NB4 (cell line): Measurements from ENCODE around the gene TRAK1.

Experiments
- DNase-seq: peaks from one replicate; pipeline ENCODE4 v3.0.0; 2010; ENCODE audit warnings: low read depth
- H3K4me3 ChIP-seq: one replicate; pipeline ENCODE4 v1.5.1; 2011; ENCODE audit warnings: mild to moderate bottlenecking, low read depth, low read length, moderate library complexity
- MYC ChIP-seq: IDR thresholded peaks from 2 replicates; pipeline ENCODE4 v1.6.1; 2011; ENCODE audit warnings: low read depth, low read length
- POLR2A ChIP-seq: IDR thresholded peaks from 2 replicates; pipeline ENCODE4 v1.6.1; 2011; ENCODE audit warnings: mild to moderate bottlenecking; ENCODE audit not compliant: insufficient read length; ENCODE audit errors: extremely low read depth
- TF ChIP-seq, protein P1 (sequence below): IDR thresholded peaks from 2 replicates; pipeline ENCODE4 v1.6.1; 2011; ENCODE audit warnings: low read depth, low read length
- TF ChIP-seq, protein P2 (sequence below): IDR thresholded peaks from one replicate; pipeline ENCODE4 v1.5.1; 2012; ENCODE audit warnings: low read depth, low read length

TRAK1 gene

DNA sequence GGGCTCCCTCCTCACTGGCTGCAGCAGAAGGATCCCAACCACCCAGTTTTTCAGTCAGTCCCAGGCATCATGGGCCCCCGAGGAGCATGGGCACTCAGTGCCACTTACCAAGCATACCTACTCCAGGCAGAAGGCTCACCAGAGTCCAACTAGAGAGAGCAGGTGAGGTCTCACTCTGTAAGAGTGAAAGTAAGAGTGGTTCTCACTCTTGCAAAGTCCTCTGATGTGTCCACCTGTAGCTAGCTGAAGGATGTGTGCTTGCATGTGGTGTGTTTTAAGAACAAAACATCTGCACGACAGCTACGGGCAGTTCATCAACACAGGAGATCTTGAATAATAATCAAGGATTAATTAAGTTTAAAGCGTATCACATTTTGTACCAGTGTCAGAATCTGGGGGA is 125.1 kb downstream of the TRAK1 start:
- H3K4me3 ChIP-seq, result no peak overlapping the region
- TF ChIP-seq, protein P1, sequence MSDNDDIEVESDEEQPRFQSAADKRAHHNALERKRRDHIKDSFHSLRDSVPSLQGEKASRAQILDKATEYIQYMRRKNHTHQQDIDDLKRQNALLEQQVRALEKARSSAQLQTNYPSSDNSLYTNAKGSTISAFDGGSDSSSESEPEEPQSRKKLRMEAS, result no peak
- TF ChIP-seq, protein P2, sequence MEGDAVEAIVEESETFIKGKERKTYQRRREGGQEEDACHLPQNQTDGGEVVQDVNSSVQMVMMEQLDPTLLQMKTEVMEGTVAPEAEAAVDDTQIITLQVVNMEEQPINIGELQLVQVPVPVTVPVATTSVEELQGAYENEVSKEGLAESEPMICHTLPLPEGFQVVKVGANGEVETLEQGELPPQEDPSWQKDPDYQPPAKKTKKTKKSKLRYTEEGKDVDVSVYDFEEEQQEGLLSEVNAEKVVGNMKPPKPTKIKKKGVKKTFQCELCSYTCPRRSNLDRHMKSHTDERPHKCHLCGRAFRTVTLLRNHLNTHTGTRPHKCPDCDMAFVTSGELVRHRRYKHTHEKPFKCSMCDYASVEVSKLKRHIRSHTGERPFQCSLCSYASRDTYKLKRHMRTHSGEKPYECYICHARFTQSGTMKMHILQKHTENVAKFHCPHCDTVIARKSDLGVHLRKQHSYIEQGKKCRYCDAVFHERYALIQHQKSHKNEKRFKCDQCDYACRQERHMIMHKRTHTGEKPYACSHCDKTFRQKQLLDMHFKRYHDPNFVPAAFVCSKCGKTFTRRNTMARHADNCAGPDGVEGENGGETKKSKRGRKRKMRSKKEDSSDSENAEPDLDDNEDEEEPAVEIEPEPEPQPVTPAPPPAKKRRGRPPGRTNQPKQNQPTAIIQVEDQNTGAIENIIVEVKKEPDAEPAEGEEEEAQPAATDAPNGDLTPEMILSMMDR, result no peak
- TF ChIP-seq POLR2A (no peak), MYC (no peak)
- DNase-seq, result no peak

DNA sequence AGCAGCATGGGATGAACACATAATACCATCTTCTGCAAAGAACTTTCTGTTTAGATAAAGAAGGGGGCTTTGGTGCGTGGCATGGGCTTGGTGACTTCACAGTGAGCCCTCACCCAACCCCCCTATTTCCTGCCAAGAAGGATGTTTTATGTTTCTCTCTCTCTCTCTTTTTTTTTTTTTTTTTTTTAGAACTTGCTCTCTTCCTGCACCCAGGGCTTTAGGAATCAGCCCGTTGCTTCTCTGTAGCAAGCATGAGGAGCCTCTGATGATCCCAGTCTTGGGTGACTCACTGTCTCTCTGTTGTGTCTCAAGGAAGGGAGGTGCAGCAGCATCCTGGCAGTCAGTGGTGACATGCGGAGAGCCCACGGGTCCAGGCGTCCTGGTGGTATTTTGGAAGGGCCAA is 125.8 kb downstream of the TRAK1 start:
- TF ChIP-seq, protein P2, result no peak
- TF ChIP-seq POLR2A, result no peak
- TF ChIP-seq MYC, result no peak
- TF ChIP-seq, protein P1, result no peak
- H3K4me3 ChIP-seq, result no peak overlapping the region
- DNase-seq, result no peak

DNA sequence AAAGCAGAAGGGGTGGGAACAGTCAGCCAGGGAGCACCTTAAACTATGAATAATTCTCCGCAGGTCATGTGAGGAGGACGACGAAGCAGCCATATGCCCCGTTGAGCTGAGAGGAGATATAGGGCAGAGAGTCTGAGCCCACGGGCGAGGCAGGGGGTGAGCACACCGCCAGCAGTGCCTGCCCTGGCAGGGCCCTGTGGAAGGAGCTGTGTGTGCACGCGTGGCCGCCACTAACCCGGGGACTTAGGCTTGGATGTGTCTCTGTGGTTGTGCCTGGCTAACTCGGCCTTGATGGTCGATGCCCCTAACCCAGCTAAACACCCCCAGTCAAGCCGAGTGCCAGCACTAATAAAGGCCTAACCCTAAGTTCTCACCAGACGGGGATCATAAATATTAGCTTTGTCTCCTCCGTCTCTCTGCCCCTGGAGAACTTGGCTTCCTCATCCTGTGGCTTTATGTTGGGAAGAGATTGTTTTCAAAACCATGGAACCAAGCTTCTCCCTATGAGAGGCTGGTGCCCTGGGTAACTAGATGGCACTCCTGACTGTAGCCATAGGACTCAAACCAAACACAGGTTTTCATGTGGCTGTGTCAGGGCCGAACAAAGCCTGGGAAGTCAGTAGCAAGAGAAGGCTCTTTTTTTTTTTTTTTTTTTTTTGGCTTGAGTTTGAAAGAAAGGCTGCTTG is 129.4 kb downstream of the TRAK1 start:
- TF ChIP-seq MYC (no peak), POLR2A (no peak)
- TF ChIP-seq, protein P2, result no peak
- TF ChIP-seq, protein P1, result no peak
- no peak overlapping the region for H3K4me3 ChIP-seq
- no peak for DNase-seq

DNA sequence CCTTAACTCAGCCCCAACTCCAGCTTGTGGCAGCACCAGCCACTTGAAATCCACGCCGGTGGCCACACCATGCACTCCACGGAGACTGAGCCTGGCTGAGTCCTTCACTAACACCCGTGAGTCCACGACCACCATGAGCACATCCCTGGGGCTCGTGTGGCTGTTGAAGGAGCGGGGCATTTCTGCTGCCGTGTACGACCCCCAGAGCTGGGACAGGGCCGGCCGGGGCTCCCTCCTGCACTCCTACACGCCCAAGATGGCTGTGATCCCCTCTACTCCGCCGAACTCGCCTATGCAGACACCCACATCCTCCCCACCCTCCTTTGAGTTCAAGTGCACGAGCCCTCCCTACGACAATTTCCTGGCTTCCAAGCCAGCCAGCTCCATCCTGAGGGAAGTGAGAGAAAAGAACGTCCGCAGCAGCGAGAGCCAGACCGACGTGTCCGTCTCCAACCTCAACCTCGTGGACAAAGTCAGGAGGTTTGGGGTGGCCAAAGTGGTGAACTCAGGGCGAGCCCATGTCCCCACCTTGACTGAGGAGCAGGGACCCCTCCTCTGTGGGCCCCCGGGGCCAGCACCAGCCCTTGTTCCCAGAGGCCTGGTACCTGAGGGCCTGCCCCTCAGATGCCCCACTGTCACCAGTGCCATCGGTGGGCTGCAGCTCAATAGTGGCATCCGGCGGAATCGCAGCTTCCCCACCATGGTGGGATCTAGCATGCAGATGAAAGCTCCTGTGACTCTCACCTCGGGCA is 132.0 kb downstream of the TRAK1 start:
- TF ChIP-seq POLR2A, result no peak
- no peak for TF ChIP-seq MYC
- TF ChIP-seq, protein P1, result no peak
- TF ChIP-seq, protein P2, result no peak
- DNase-seq, result no peak
- no peak overlapping the region for H3K4me3 ChIP-seq

DNA sequence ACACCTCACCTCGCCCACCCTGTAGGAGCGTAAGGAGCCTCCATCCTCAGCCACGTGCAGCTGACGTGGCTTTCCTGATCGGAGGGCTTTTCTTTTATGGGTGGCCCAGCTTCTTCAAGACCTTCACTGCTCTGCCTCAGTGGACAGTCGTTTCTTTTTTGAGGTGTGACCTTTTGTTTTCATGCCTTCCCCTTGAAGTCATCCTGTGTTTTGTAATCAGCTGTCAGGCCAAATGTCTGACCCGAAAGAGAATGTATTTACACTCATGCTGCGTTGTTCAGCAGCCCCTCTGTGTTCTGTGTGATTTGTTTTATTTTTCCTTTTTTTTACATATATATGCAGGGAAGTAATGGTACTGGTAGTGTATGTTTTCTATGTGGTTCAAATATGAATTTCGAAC is 133.0 kb downstream of the TRAK1 start:
- H3K4me3 ChIP-seq, result no peak overlapping the region
- no peak for DNase-seq
- TF ChIP-seq, protein P2, result no peak
- TF ChIP-seq POLR2A, result no peak
- TF ChIP-seq, protein P1, result no peak
- TF ChIP-seq MYC, result no peak
